Activated CD8-positive, alpha-beta T cell treated with anti-CD3 and anti-CD28 coated beads for 36 hours (primary cell): ENCODE data around the gene NLGN3. TPM values are rescaled to one million over a fixed set of nuclear protein-coding genes. Genes with fewer than 3 reads are reported as not detected.
A peak's percentile ranks its signal among the peaks of the same experiment; 100 is the strongest.
"Not testable (repeated sequence)": the region's sequence is repeated elsewhere in the genome, so short reads cannot be mapped to it uniquely, and the experiment has no call there.

Experiments used
- ATAC-seq: fragments of 200-7000 bp; cut with Tn5 transposase; one replicate; pipeline ENCODE4 v1.10.0; 2021; ENCODE audit warnings: mild to moderate bottlenecking, moderate library complexity
- CTCF ChIA-PET: fragments of 350-600 bp; sonication (Branson Sonifier 250); formaldehyde crosslinking; loops from one replicate; lab custom pipeline; 2021; ENCODE audit warnings: antibody characterized with exemption; lab: Charles Lee
- POLR2A ChIA-PET: fragments of 350-600 bp; sonication (Branson Sonifier 250); formaldehyde crosslinking; loops from one replicate; lab custom pipeline; 2021; ENCODE audit warnings: antibody characterized with exemption; lab: Charles Lee
- DNase-seq: peaks from one replicate; pipeline ENCODE4 v3.0.0-alpha.2; 2020
- H3K27ac Mint-ChIP-seq: one replicate; pipeline ENCODE4 v1.8.0; 2021; ENCODE audit warnings: mild to moderate bottlenecking, mixed read lengths
- H3K27me3 Mint-ChIP-seq: one replicate; pipeline ENCODE4 v1.8.0; 2021; ENCODE audit warnings: mixed read lengths
- H3K36me3 Mint-ChIP-seq: one replicate; pipeline ENCODE4 v1.8.0; 2021; ENCODE audit warnings: low read depth, mixed read lengths
- H3K4me1 Mint-ChIP-seq: one replicate; pipeline ENCODE4 v1.8.0; 2021; ENCODE audit warnings: low read depth, mixed read lengths
- H3K4me3 Mint-ChIP-seq: one replicate; pipeline ENCODE4 v1.8.0; 2021; ENCODE audit warnings: mild to moderate bottlenecking, moderate library complexity, mixed read lengths
- H3K9me3 Mint-ChIP-seq: one replicate; pipeline ENCODE4 v1.8.0; 2021; ENCODE audit warnings: mixed read lengths
- CTCF ChIP-seq: fragments of 200-600 bp; IDR thresholded peaks from one replicate; pipeline ENCODE4 v1.8.0; 2022; ENCODE audit warnings: antibody characterized with exemption, mild to moderate bottlenecking
- intact Hi-C: fragments of 100-400 bp; cut with micrococcal nuclease; formaldehyde crosslinking; loops from one replicate; pipeline ENCODE4 v1.10.0; 2022
- total RNA-seq, 2 experiments: library from RNA; stranded (reverse); gene quantifications; one replicate each; pipeline ENCODE4 v1.2.3, GENCODE V29; 2021

NLGN3 gene
- total RNA-seq, 2 experiments from 2014 or later, result 0.54 to 0.63 TPM

DNA sequence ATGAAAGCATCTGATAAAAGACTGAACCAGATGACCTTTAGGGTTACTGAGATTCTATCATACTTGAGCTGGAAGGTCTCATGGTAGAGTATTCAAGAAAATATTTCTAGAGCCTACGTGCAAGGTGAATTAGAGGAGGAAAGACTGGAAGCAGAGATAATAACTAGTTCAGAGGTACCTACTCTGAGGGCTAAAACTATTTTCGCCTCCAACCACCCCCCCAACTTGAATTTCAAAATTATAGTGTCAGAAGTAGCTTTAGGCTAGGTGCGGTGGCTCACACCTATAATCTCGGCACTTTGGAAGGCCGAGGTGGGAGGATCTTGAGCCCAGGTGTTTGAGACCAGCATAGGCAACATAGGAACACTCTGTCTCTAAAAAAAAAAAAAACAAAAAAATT is 30.9 kb downstream of the NLGN3 start:
- CTCF ChIA-PET, result no interaction called here
- POLR2A ChIA-PET, result no interaction called here
- intact Hi-C loops, result loop anchor here (10.0 kb wide), 1 partner anchor 201 kb away; no protein-coding TSS in a partner anchor
- Mint-ChIP-seq H3K36me3 (peaks cover 13% of the 10 kb centered on the region), H3K27me3 (no peaks in the 10 kb centered on the region), H3K4me3 (no peak overlapping the region), H3K9me3 (no peaks in the 10 kb centered on the region), H3K27ac (no peak overlapping the region), H3K4me1 (peaks cover 8% of the 10 kb centered on the region)
- DNase-seq, result no peak
- no peak for ATAC-seq
- no peak for TF ChIP-seq CTCF

DNA sequence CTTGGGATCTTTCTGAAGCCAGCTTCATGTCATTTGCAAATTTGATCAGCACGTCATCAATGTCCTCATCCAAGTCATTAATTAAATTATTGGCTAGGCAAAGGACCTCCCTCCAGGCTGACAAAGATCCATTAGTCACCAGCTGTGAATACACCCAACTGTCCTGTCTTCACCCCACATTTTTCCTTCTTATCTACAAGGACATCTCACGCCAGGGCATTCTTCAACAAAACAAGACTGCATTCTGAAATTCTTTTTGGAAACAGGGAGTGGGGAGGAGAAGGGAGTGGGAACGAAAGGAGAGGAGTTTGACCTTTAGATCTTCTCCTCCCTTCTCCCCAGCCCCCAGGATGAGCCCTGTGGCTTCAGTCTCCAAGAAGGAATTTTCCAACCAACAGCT is 32.7 kb downstream of the NLGN3 start:
- Mint-ChIP-seq H3K36me3 (peaks cover 12% of the 10 kb centered on the region), H3K9me3 (no peaks in the 10 kb centered on the region), H3K4me1 (peaks cover 6% of the 10 kb centered on the region), H3K27ac (no peak overlapping the region), H3K4me3 (no peak overlapping the region), H3K27me3 (no peaks in the 10 kb centered on the region)
- no peak for ATAC-seq
- no peak for DNase-seq
- TF ChIP-seq CTCF, result no peak
- POLR2A ChIA-PET, result interaction anchor here (0.6 kb wide), 1 partner anchor 255 kb away, joined by 3 read pairs; no protein-coding TSS in a partner anchor
- intact Hi-C loops, result loop anchor here (10.0 kb wide), 1 partner anchor 203 kb away; no protein-coding TSS in a partner anchor
- CTCF ChIA-PET, result interaction anchor here (1.5 to 2.1 kb wide), 2 partner anchors 80 to 176 kb away, joined by 3 to 5 read pairs; no protein-coding TSS in a partner anchor

DNA sequence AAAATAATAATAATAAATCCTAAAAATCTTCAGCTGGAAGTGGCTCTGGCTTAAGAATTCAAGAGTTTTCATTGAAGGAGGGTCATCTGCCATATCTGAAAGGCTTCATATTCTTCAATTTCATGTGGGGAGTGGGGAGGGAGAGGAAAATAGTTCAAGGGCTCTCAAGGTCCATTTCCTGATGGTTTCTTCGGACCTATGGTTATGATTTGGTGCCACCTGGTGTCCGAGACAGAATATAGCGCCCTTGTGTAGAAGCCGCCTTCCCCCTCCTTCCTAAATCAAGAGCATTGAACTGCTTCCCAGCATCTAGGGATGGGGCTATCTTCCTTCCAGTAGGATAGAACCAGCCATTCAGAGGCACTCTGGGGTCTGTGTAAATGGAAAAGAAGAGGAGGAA is 34.3 kb downstream of the NLGN3 start:
- ChIA-PET POLR2A (interaction anchor here (0.6 kb wide), 1 partner anchor 113 kb away, joined by 3 read pairs; no protein-coding TSS in a partner anchor), CTCF (interaction anchor here (1.0 to 2.1 kb wide), 7 partner anchors 9 to 409 kb away, joined by 3 to 17 read pairs (median 4); no protein-coding TSS in a partner anchor)
- Mint-ChIP-seq H3K4me3 (no peak overlapping the region), H3K27ac (no peak overlapping the region), H3K9me3 (no peaks in the 10 kb centered on the region), H3K36me3 (peaks cover 12% of the 10 kb centered on the region), H3K27me3 (no peaks in the 10 kb centered on the region), H3K4me1 (peaks cover 11% of the 10 kb centered on the region)
- ATAC-seq, result peak; percentile 28
- intact Hi-C loops, result loop anchor here (10.0 kb wide), 1 partner anchor 204 kb away; no protein-coding TSS in a partner anchor
- peak; percentile 58 for TF ChIP-seq CTCF
- peak; percentile 57 for DNase-seq

DNA sequence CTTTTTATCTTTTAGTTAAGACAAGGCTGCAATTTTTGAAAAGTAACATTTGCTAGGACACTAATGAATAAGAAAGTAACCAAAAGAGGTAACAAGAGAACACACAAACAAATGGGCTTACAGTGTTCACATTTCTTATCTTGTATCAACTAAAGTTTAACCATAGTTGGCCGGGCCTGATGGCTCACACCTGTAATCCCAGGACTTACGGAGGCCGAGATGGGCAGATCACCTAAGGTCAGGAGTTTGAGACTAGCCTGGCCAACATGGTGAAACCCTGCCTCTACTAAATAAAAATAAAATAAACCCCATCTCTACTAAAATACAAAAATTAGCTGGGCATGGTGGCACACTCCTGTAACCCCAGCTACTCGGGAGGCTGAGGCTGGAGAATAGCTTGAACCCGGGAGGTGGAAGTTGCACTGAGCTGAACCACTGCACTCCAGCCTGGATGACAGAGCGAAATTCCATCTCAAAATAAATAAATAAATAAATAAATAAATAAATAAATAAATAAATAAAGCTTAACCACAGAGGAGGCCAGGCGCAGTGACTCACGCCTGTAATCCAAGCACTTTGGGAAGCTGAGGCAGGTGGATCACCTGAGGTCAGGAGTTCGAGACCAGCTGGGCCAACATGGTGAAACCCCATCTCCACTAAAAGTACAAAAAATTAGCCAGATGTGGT is 36.1 kb downstream of the NLGN3 start:
- Mint-ChIP-seq H3K4me1 (peaks cover 13% of the 10 kb centered on the region), H3K27ac (peak overlapping the region; percentile 76), H3K4me3 (peak overlapping the region; percentile 92)
- H3K9me3 Mint-ChIP-seq, H3K36me3 Mint-ChIP-seq, ATAC-seq, DNase-seq, H3K27me3 Mint-ChIP-seq: not testable (repeated sequence)
- ChIA-PET POLR2A (interaction anchor here (1.3 to 2.6 kb wide), 3 partner anchors 10 to 103 kb away, joined by 4 to 10 read pairs (median 7); partner anchors contain the start of genes NONO and ZMYM3), CTCF (interaction anchor here (0.8 to 1.6 kb wide), 8 partner anchors 16 to 211 kb away, joined by 3 to 9 read pairs (median 4); partner anchors contain the start of genes FOXO4 and MED12)
- intact Hi-C loops, result loop anchor here (5.0 kb wide), 1 partner anchor 83 kb away; the partner anchor contains the start of gene FOXO4

DNA sequence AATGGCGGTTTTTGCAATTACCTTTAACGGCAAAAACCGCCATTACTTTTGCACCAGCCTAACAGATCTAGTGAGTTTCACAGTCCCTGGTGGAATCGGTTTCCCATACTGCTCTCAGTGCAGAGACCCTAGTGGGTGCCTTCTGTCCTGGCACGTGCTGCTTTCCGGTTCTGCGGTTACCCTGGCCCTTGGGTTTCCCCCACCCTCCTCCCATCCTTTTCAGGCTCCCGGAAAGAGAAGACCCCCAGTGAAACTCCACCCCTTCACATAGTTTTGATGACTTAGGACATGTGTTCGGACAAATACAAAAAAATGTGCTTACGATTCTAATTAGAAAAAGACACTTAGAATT is 36.9 kb downstream of the NLGN3 start:
- peak; percentile 51 for ATAC-seq
- H3K27ac Mint-ChIP-seq, result peak overlapping the region; percentile 99
- TF ChIP-seq CTCF, result no peak
- peaks cover 5% of the 10 kb centered on the region for H3K36me3 Mint-ChIP-seq
- ChIA-PET CTCF (interaction anchor here (1.5 to 1.7 kb wide), 4 partner anchors 15 to 211 kb away, joined by 5 to 9 read pairs (median 7); partner anchors contain the start of genes MED12 and NONO), POLR2A (interaction anchor here (0.6 to 2.6 kb wide), 11 partner anchors 8 to 184 kb away, joined by 3 to 10 read pairs (median 4); partner anchors contain the start of genes NONO, TAF1 and ZMYM3)
- H3K4me3 Mint-ChIP-seq, result peak overlapping the region; percentile 92
- H3K27me3 Mint-ChIP-seq, result no peaks in the 10 kb centered on the region
- intact Hi-C loops, result loop anchor here (5.0 kb wide), 1 partner anchor 84 kb away; the partner anchor contains the start of gene FOXO4
- H3K9me3 Mint-ChIP-seq, result no peaks in the 10 kb centered on the region
- DNase-seq, result peak; percentile 65
- H3K4me1 Mint-ChIP-seq, result peaks cover 13% of the 10 kb centered on the region
